Natural killer cell (primary cell): ENCODE measurements around the gene CACFD1. TPM values are rescaled to one million over a fixed set of nuclear protein-coding genes. Genes with fewer than 3 reads are reported as not detected.

Experiments used
- ATAC-seq, 3 donors: fragments of 150-1000 bp in 2 of 3; fragments of 200-7000 bp in 1 of 3; cut with Tn5 transposase; 1 replicate in 1 of 3; 2 replicates in 2 of 3; pipeline ENCODE4 v1.10.0; 2021; ENCODE audit warnings: mild to moderate bottlenecking in 2 of 3, moderate library complexity in 2 of 3
- DNase-seq, 2 donors: peaks; one replicate each; pipeline versions ENCODE4 v3.0.0 to v3.0.0-alpha.2; 2013 to 2021; ENCODE audit warnings: mixed read lengths in 1 of 2
- H3K27ac ChIP-seq: one replicate; pipeline ENCODE4 v1.5.1; 2013; ENCODE audit warnings: mild to moderate bottlenecking, low read length
- H3K27me3 ChIP-seq: one replicate; pipeline ENCODE4 v1.6.1; 2013; ENCODE audit warnings: low read length; ENCODE audit not compliant: control insufficient read depth, insufficient read depth
- H3K36me3 ChIP-seq: one replicate; pipeline ENCODE4 v1.6.1; 2013; ENCODE audit warnings: low read length; ENCODE audit not compliant: control insufficient read depth, insufficient read depth
- H3K4me1 ChIP-seq: one replicate; pipeline ENCODE4 v1.6.1; 2013; ENCODE audit warnings: low read length; ENCODE audit not compliant: control insufficient read depth, insufficient read depth
- H3K4me3 ChIP-seq: one replicate; pipeline ENCODE4 v1.5.1; 2013; ENCODE audit warnings: low read length
- H3K9me3 ChIP-seq: one replicate; pipeline ENCODE4 v1.6.1; 2013; ENCODE audit warnings: low read length; ENCODE audit not compliant: control insufficient read depth, insufficient read depth
- H3K27ac Mint-ChIP-seq, 2 donors: one replicate each; pipeline ENCODE4 v1.8.0; 2022; ENCODE audit warnings: mild to moderate bottlenecking in 2 of 2, mixed read lengths in 2 of 2, moderate library complexity in 1 of 2
- H3K27me3 Mint-ChIP-seq, 2 donors: one replicate each; pipeline ENCODE4 v1.8.0; 2022; ENCODE audit warnings: low read depth in 2 of 2, mixed read lengths in 2 of 2
- H3K36me3 Mint-ChIP-seq: one replicate; pipeline ENCODE4 v1.8.0; 2022; ENCODE audit warnings: mixed read lengths
- H3K4me1 Mint-ChIP-seq, 2 donors: one replicate each; pipeline ENCODE4 v1.8.0; 2022; ENCODE audit warnings: mixed read lengths in 2 of 2
- H3K4me3 Mint-ChIP-seq: one replicate; pipeline ENCODE4 v1.8.0; 2022; ENCODE audit warnings: mild to moderate bottlenecking, moderate library complexity, mixed read lengths
- H3K9me3 Mint-ChIP-seq, 2 donors: one replicate each; pipeline ENCODE4 v1.8.0; 2022; ENCODE audit warnings: mixed read lengths in 2 of 2
- CTCF ChIP-seq: fragments of 200-600 bp; IDR thresholded peaks from one replicate; pipeline ENCODE4 v1.8.0; 2022; ENCODE audit warnings: antibody characterized with exemption
- WGBS: methylation state at CpG from one replicate; pipeline ENCODE4 v1.1.7; 2013; ENCODE audit warnings: missing lambda C conversion rate; ENCODE audit not compliant: insufficient coverage; 5-methylcytosine and 5-hydroxymethylcytosine counted together
- intact Hi-C: fragments of 100-400 bp; cut with micrococcal nuclease; formaldehyde crosslinking; loops from one replicate; pipeline ENCODE4 v1.14.2; 2022
- total RNA-seq, 4 donors: library from RNA; stranded (reverse); fragments of 120-200 nt in 1 of 4; gene quantifications; one replicate each; pipeline versions ENCODE4 v1.2.3 to v1.2.4, GENCODE V29; 2013 to 2022

The CACFD1 gene
- total RNA-seq, 3 donors from 2014 or later (not counting 1 experiment from before 2014, with no cell fraction given): 4.5 to 8.3 (median 5.4) TPM

DNA sequence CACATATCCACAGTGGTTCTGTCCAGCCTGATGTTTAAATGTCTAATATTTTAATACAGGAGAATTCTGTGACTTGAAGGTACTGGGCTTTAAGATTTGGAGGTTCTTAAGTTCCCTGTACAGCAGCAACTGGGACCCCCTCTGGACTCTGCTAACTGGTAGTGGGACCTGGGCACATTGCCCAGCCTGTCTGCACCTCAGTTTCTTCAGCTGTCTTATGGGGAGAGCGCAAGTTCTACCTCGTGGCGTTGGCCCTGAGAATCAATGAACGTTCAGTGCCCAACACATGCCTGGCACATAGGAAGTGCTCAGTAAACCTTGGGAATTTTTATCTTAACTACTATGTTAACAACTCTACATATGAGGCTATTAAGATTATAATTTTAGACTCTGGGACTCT lies 17.7 kb downstream of the CACFD1 start:
- Histone ChIP-seq H3K27me3 (no peaks in the 10 kb centered on the region), H3K27ac (no peak overlapping the region), H3K36me3 (no peaks in the 10 kb centered on the region), H3K9me3 (no peaks in the 10 kb centered on the region), H3K4me1 (peaks cover 55% of the 10 kb centered on the region), H3K4me3 (no peak overlapping the region)
- no peaks in the 10 kb centered on the region for H3K36me3 Mint-ChIP-seq
- DNase-seq (no peak), ATAC-seq (no peak)
- peak overlapping the region; percentile 63 for H3K4me3 Mint-ChIP-seq
- peak overlapping the region in 1 of 2 donors; percentile 5 for H3K27ac Mint-ChIP-seq
- intact Hi-C loops: no loop called here
- WGBS: 94% methylated on average over 3 of the region's 4 CpGs
- peaks cover 9 to 15% of the 10 kb centered on the region in 2 donors for H3K4me1 Mint-ChIP-seq
- peaks cover 0 to 3% of the 10 kb centered on the region in 2 donors for H3K27me3 Mint-ChIP-seq
- H3K9me3 Mint-ChIP-seq: no peaks in the 10 kb centered on the region
- no peak for TF ChIP-seq CTCF

DNA sequence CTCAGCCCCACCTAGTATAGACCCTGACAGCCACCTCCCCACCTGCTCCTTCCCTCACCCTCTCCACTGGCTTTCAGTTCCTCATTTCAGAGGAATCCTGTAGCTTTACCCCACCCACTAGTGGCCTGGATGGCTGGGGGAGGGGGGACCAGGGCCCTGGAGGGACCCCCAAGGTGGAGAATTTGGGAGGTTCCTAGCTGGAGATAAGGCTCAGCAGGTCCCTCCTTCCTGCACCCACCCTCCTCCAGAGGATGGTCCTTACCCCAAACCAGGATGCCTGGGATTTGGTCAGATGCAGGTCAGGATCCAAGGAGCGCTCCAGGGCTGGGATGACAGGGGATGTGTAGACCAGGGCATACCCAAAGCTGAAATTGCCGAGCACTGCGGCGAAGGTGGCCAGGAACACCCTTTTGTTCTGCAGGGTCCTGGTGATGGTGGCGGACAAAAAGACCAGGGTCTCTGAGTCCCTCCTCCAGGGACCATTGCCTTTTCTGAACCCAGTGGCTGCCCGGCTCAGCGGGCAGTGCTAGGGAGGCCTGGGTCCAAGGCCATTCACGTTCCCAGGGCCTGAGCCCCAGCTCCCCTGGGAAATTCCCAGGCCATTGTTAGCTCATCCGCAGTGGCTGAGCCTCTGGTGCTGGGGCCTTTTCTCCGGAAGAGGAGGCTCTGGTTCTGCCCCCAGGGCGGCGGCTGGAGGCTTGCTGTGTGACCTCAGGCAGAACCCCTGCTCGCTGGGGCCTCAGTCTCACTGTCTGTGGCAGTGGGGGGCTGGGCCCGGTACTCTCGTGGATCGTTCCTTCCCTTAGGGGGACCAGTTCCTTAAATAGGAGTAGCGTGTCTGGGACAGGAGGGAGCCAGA lies 18.4 kb downstream of the CACFD1 start:
- no peaks in the 10 kb centered on the region for H3K9me3 ChIP-seq
- intact Hi-C loops: no loop called here
- Mint-ChIP-seq H3K27ac (peak overlapping the region in 1 of 2 donors; percentile 42), H3K27me3 (peaks cover 3% of the 10 kb centered on the region in 2 donors), H3K36me3 (no peaks in the 10 kb centered on the region), H3K9me3 (no peaks in the 10 kb centered on the region), H3K4me3 (peak overlapping the region; percentile 63), H3K4me1 (peaks cover 9 to 15% of the 10 kb centered on the region in 2 donors)
- peak overlapping the region; percentile 44 for H3K27ac ChIP-seq
- WGBS: 38% methylated on average over 17 of the region's 17 CpGs
- H3K27me3 ChIP-seq: no peaks in the 10 kb centered on the region
- peak; percentile 0 to 13 (median 9) for ATAC-seq
- no peak for TF ChIP-seq CTCF
- no peaks in the 10 kb centered on the region for H3K36me3 ChIP-seq
- H3K4me3 ChIP-seq: peak overlapping the region; percentile 47
- peak in 1 of 2 donors; percentile 46 for DNase-seq
- peaks cover 54% of the 10 kb centered on the region for H3K4me1 ChIP-seq

DNA sequence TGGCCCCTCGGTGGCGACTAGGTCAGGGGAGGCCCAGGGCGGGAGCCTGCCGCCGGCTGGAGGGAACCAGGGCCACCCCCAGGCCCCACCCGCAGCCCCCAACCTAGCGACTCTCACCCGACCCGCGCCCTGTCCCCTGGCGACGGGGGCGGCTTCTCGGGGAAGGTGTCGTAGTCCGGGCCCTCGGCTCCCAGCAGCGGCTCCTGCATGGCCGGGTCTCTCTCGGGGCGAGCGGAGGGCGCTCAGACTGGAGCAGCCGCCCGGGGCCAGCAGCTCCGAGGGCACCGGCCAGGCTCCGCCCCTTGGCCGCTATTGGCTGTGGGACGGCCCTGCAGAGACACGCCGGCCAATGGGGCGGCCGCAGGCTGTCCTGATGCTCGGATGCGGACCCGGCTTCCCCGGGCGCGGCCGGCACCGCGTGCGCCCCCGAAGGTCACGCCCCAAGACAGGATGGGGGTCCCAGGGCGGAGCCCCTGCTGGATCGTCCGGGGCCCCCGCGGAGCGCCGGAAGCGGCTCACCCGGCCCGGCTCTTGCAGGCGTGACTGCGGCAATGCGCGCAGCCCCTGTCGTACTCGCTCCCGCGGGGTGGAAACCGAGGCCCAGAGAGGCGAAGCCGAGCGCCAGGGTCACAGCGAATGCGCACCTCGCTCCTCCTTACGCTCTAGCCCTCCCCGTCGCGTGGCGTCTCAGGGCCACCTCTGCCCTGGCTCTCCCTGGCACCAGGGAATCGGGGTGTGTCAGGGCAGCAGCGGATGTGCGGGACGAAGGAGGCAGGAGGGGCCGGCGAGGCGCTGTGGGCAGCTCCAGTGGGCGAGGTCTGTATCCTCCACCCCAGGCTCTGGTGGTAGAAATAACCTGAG lies 19.3 kb downstream of the CACFD1 start, which contains the start of gene SLC2A6:
TSS of gene SLC2A6 (minus strand) at position 249 of the 861 bp plus-strand sequence. CDS start at position 209, 40 bp downstream.
- no peaks in the 10 kb centered on the region for H3K27me3 ChIP-seq
- peak within 1 kb of the TSS; percentile 75 for H3K4me3 Mint-ChIP-seq
- H3K9me3 ChIP-seq: no peaks in the 10 kb centered on the region
- TF ChIP-seq CTCF: no peak
- H3K36me3 Mint-ChIP-seq: no peaks in the 10 kb centered on the region
- H3K27me3 Mint-ChIP-seq: peaks cover 3 to 7% of the 10 kb centered on the region in 2 donors
- no peaks in the 10 kb centered on the region for H3K9me3 Mint-ChIP-seq
- ATAC-seq (peak; percentile 96 to 98 (median 97)), DNase-seq (peak; percentile 81 to 90)
- WGBS: under 1% methylated on average over 84 of the region's 84 CpGs
- H3K4me1 Mint-ChIP-seq: peaks cover 9 to 15% of the 10 kb centered on the region in 2 donors
- peak within 1 kb of the TSS; percentile 47 for H3K4me3 ChIP-seq
- intact Hi-C loops: loop anchor here (1.0 kb wide), 1 partner anchor 20 kb away; the partner anchor contains the start of gene CACFD1
- peaks cover 51% of the 10 kb centered on the region for H3K4me1 ChIP-seq
- H3K36me3 ChIP-seq: no peaks in the 10 kb centered on the region
- peak within 1 kb of the TSS in 1 of 2 donors; percentile 63 for H3K27ac Mint-ChIP-seq
- peak within 1 kb of the TSS; percentile 44 for H3K27ac ChIP-seq
